ENCODE results near the gene TSG101. TPM values are rescaled to one million over a fixed set of nuclear protein-coding genes. Genes with fewer than 3 reads are reported as not detected.

TSG101 gene
- total and polyA plus RNA-seq, 10 of the 15 experiments (the other 5 are each of a cell fraction or from before 2014, with no cell fraction given): 22.3 to 147 (median 84.9) TPM

GRCh38 chr11:18471995-18472394 lies 54.7 kb downstream of the TSG101 start:
- POLR2A ChIA-PET: no interaction called here
- Histone ChIP-seq H3K4me1 (ENCODE audit: control insufficient read depth, insufficient read depth, low read length) (peaks cover 3% of the 10 kb centered on the region; the same call in 1 of the 2 replicates), H3K4me2 (ENCODE audit: control insufficient read depth, insufficient read depth) (no peak overlapping the region), H3K36me3 (ENCODE audit: control insufficient read depth in 2 of 2, insufficient read depth in 2 of 2, low read length in 1 of 2) (no peaks in the 10 kb centered on the region; a peak in 1 of 4 replicates), H3K79me2 (ENCODE audit: control insufficient read depth, insufficient read depth, low read length) (no peaks in the 10 kb centered on the region), H3K27ac (ENCODE audit: control insufficient read depth, insufficient read depth) (no peak overlapping the region), H3K4me3 (no peak overlapping the region), H3K27me3 (replicated peaks in 1 of 2; ENCODE audit: control insufficient read depth in 2 of 2, insufficient read depth in 2 of 2, low read length in 1 of 2) (no peaks in the 10 kb centered on the region), H2AFZ (ENCODE audit: control insufficient read depth, low read depth, low read length) (no peak overlapping the region), H3K9ac (ENCODE audit: control insufficient read depth, insufficient read depth, low read length) (no peak overlapping the region), H3K9me3 (replicated peaks; ENCODE audit: control insufficient read depth, insufficient read depth, low read length) (no peaks in the 10 kb centered on the region), H4K20me1 (ENCODE audit: control insufficient read depth, insufficient read depth) (no peaks in the 10 kb centered on the region)
- 22% methylated on average over 3 of the region's 3 CpGs for WGBS (ENCODE audit: insufficient coverage, insufficient replicate concordance, low lambda C conversion rate, missing lambda C conversion rate)
- CTCF ChIA-PET: interaction anchor here (1.6 kb wide), 1 partner anchor 293 kb away, joined by 4 read pairs; no protein-coding TSS in a partner anchor
- FAIRE-seq (no peak), ATAC-seq (peak; percentile 54), DNase-seq (ENCODE audit: low read depth, low spot score) (no peak)
- intact Hi-C loops (cut with micrococcal nuclease; ENCODE audit: unreplicated experiment) (no loop called here), in situ Hi-C loops (cut with MboI) (no loop called here)
- RAD21 ChIA-PET (ENCODE audit: unreplicated experiment): interaction anchor here (1.3 kb wide), 1 partner anchor 259 kb away, joined by 3 read pairs; no protein-coding TSS in a partner anchor
- SMC1A ChIA-PET (ENCODE audit: uncharacterized antibody, unreplicated experiment): no interaction called here
- TF ChIP-seq MLLT1 (IDR thresholded peaks at IDR 0.05) (no peak), ZBTB4 (CRISPR knock-in tag; IDR thresholded peaks at IDR 0.05) (no peak), RUNX3 (IDR thresholded peaks at IDR 0.05; ENCODE audit: low read length) (peak; percentile 18; the same call in 1 of the 2 replicates)
- no TSS peak for BruUV-seq (replicated peaks)

Data from GM12878 (cell line).